ENCODE data around the gene SMOC2.

SMOC2 gene

DNA sequence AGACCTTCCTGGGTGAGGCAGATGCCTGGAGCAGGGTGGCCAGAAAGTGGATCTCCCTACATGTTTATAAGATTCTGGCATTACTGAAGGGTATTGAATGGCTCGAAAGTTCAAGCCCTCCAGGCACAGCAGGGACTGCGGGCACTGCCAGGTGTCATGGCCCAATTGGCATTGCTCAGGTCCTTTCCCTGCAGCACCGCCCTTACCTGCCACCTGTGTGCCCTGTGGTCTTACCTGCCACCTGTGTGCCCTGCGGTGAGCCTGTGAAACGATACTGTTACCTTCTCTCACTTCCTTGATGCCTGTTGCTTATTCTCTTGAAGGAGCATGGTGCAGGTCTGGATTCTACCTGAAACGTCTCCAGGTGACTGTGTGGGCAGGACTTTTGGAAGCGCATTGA lies 32.2 kb downstream of the SMOC2 start:
- Histone ChIP-seq H3K4me1 (ENCODE audit: control insufficient read depth, insufficient read depth, low read length) (no peaks in the 10 kb centered on the region), H3K27me3 (ENCODE audit: control insufficient read depth, insufficient read depth, low read length) (no peaks in the 10 kb centered on the region), H3K9me3 (ENCODE audit: control insufficient read depth, insufficient read depth, low read length) (no peaks in the 10 kb centered on the region), H3K36me3 (ENCODE audit: control insufficient read depth, insufficient read depth, low read length) (no peaks in the 10 kb centered on the region), H3K9ac (ENCODE audit: low read depth, low read length) (no peak overlapping the region), H3K4me3 (ENCODE audit: low read depth, low read length) (no peak overlapping the region)

DNA sequence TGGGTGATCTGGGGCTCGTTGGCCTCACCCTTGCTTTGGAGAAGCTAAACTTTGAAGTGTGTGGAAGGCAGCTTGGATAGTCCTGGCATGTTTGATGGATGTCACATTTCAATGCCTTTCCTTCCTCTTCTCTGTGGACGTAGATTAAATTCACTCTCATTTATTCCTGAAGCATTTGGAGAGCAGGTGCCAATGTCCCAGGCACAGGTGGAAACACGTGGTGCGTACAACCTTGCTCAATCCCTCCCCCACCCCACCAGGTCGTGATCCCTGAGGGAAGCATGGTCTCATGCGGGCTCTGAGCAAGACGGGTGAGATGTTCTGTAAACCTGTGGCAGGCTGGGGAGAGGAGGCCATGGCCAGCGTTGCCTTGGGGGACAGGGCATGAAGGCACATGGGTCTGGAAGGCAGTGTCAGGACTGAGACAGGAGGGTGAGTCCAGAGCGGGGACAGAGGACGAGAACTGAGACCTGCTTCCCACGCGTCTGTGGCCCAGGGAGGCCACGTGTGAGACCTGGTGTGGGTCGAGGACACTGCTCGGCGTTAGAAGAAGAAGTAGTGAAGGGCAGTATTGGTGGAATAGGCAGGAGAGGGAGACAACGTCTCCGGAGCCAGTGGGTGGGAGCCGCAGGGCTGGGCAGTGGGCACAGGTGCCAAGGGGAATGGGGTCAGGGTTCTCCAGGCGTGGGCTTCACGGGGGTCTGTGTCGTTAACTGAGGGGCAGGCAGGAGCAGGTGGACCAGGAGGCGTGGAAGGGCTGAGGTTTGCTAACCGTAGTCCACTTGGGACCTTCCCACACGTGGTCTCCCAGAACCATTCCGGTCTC lies 34.4 kb downstream of the SMOC2 start:
- H3K9ac ChIP-seq (ENCODE audit: low read depth, low read length): no peak overlapping the region
- no peak overlapping the region for H3K4me3 ChIP-seq (ENCODE audit: low read depth, low read length)
- H3K36me3 ChIP-seq (ENCODE audit: control insufficient read depth, insufficient read depth, low read length): no peaks in the 10 kb centered on the region
- no peaks in the 10 kb centered on the region for H3K4me1 ChIP-seq (ENCODE audit: control insufficient read depth, insufficient read depth, low read length)
- no peaks in the 10 kb centered on the region for H3K27me3 ChIP-seq (ENCODE audit: control insufficient read depth, insufficient read depth, low read length)
- H3K9me3 ChIP-seq (ENCODE audit: control insufficient read depth, insufficient read depth, low read length): no peaks in the 10 kb centered on the region

DNA sequence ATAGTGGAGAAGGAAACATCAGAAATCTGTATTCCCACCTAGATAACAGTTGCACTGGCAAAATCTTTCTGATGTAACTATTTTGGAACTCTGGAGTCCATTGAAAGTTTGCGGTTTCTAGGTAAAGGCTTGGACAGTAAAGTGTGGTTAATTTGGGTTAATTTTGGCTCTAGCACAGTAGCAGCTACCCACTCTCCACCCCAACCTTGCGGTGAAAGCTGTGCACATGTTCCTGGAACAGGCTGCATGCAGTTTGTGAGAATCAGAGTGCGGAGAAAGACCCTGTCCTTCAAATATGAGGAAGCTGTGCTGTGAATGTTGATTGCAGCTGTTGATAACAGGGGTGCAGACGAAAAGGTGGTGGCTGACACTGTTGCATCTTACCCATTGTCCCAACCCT lies 38.4 kb downstream of the SMOC2 start:
- Histone ChIP-seq H3K9me3 (ENCODE audit: control insufficient read depth, insufficient read depth, low read length) (no peaks in the 10 kb centered on the region), H3K36me3 (ENCODE audit: control insufficient read depth, insufficient read depth, low read length) (no peaks in the 10 kb centered on the region), H3K4me3 (ENCODE audit: low read depth, low read length) (no peak overlapping the region), H3K27me3 (ENCODE audit: control insufficient read depth, insufficient read depth, low read length) (no peaks in the 10 kb centered on the region), H3K9ac (ENCODE audit: low read depth, low read length) (no peak overlapping the region), H3K4me1 (ENCODE audit: control insufficient read depth, insufficient read depth, low read length) (no peaks in the 10 kb centered on the region)

DNA sequence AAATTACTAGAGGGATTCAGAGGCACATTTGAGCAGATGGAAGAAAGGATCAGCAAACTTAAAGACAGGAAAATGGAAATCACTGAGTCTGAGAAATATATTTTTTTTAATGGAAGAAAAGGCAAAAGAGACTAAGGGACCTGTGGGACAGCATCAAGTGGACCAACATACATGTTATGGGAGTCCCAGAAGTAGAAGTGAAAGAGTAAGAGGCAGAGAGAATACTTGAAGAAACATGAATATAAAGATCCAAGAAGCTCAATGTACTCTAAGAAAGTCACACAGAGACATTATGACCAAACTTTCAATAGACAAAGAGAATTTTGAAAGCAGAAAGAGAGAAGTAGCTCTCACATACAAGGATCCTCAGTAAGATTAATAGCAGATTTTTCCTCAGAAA lies 39.5 kb downstream of the SMOC2 start:
- no peaks in the 10 kb centered on the region for H3K4me1 ChIP-seq (ENCODE audit: control insufficient read depth, insufficient read depth, low read length)
- H3K27me3 ChIP-seq (ENCODE audit: control insufficient read depth, insufficient read depth, low read length): no peaks in the 10 kb centered on the region
- H3K9ac ChIP-seq (ENCODE audit: low read depth, low read length): no peak overlapping the region
- no peaks in the 10 kb centered on the region for H3K36me3 ChIP-seq (ENCODE audit: control insufficient read depth, insufficient read depth, low read length)
- no peaks in the 10 kb centered on the region for H3K9me3 ChIP-seq (ENCODE audit: control insufficient read depth, insufficient read depth, low read length)
- H3K4me3 ChIP-seq (ENCODE audit: low read depth, low read length): no peak overlapping the region

DNA sequence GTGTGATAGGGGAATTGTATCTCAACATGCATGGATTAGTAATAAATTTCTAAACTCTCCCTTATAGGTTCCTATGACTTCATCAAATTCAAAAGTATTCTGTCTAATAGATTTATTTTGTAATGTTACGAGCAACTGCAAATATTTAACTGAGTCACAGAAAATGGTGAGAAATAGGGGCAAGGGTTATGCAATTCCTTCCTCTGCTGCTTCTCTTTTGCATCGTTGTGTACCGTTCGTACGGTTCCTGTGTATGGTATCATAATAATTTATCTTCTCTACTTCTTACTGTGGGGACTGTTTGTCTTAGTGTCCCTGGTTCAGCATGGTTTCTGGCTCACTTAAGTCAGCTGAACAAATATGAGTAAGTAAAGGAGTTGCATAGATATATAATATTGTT lies 44.8 kb downstream of the SMOC2 start:
- no peaks in the 10 kb centered on the region for H3K27me3 ChIP-seq (ENCODE audit: control insufficient read depth, insufficient read depth, low read length)

DNA sequence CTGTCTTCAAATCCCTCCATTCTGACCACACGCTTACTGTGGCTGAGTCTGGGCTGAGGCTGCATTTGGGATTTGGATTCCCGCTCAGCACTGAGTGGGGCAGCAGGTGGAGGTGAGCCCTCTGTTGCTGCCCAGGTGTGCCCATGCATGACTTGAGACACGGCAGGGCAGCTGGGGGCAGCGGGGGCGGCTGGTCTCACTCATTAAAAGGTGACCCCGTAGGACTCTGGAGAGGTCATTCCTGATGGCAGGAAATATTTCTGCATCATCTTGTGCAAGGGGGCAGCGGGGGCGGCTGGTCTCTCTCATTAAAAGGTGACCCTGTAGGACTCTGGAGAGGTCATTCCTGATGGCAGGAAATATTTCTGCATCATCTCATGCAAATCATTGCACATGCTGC lies 49.8 kb downstream of the SMOC2 start:
- Histone ChIP-seq H3K9me3 (ENCODE audit: control insufficient read depth, insufficient read depth, low read length) (no peaks in the 10 kb centered on the region), H3K36me3 (ENCODE audit: control insufficient read depth, insufficient read depth, low read length) (no peaks in the 10 kb centered on the region), H3K4me1 (ENCODE audit: control insufficient read depth, insufficient read depth, low read length) (no peaks in the 10 kb centered on the region), H3K9ac (ENCODE audit: low read depth, low read length) (no peak overlapping the region), H3K4me3 (ENCODE audit: low read depth, low read length) (no peak overlapping the region), H3K27me3 (ENCODE audit: control insufficient read depth, insufficient read depth, low read length) (no peaks in the 10 kb centered on the region)

More for the DNA sequence above, 44.8 kb downstream of the SMOC2 start:
- H3K4me3 ChIP-seq (ENCODE audit: low read depth, low read length): no peak overlapping the region
- H3K9me3 ChIP-seq (ENCODE audit: control insufficient read depth, insufficient read depth, low read length): no peaks in the 10 kb centered on the region
- H3K36me3 ChIP-seq (ENCODE audit: control insufficient read depth, insufficient read depth, low read length): no peaks in the 10 kb centered on the region
- no peak overlapping the region for H3K9ac ChIP-seq (ENCODE audit: low read depth, low read length)
- no peaks in the 10 kb centered on the region for H3K4me1 ChIP-seq (ENCODE audit: control insufficient read depth, insufficient read depth, low read length)

DNA sequence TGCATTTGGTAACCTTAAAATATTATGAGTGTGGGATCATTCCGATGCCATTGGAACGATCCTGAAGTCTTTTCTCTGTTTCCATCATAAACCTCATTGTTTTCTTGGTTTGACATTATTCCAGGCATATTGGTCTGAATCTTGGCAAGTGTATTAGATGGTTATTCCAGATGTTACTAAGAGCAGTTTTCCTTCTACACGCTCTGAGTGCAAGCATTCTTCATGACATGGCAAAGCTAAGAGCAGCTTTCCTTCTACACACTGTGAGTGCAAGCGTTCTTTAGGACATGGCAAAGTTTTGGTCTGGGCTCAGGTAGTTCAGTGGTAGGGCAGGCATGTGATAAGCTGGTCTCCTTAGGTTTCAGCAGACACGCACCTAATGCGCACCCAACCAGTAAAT lies 53.0 kb downstream of the SMOC2 start:
- H3K36me3 ChIP-seq (ENCODE audit: control insufficient read depth, insufficient read depth, low read length): no peaks in the 10 kb centered on the region
- no peaks in the 10 kb centered on the region for H3K4me1 ChIP-seq (ENCODE audit: control insufficient read depth, insufficient read depth, low read length)
- H3K9ac ChIP-seq (ENCODE audit: low read depth, low read length): no peak overlapping the region
- H3K9me3 ChIP-seq (ENCODE audit: control insufficient read depth, insufficient read depth, low read length): no peaks in the 10 kb centered on the region
- H3K4me3 ChIP-seq (ENCODE audit: low read depth, low read length): no peak overlapping the region
- no peaks in the 10 kb centered on the region for H3K27me3 ChIP-seq (ENCODE audit: control insufficient read depth, insufficient read depth, low read length)

DNA sequence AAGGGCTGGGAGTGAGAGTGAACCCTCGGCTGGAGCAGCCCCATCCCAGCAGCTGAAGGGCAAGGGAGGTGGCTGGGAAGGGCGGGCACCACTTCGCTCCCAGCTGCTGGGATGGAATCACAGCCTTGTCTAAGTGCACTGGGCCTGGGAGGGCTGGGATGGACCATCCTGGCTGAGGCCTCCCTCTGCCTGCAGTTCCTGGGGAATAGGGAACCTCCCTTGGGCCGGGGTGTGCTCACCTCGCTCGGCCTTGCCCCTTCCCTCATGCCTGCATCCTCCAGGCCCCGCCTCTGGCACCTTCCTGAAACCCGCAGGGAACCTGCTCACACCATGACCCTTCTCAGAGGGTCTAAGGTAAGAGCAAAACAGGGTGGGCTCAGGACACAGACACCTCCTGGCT lies 53.7 kb downstream of the SMOC2 start:
- Histone ChIP-seq H3K9me3 (ENCODE audit: control insufficient read depth, insufficient read depth, low read length) (no peaks in the 10 kb centered on the region), H3K4me3 (ENCODE audit: low read depth, low read length) (no peak overlapping the region), H3K4me1 (ENCODE audit: control insufficient read depth, insufficient read depth, low read length) (no peaks in the 10 kb centered on the region), H3K27me3 (ENCODE audit: control insufficient read depth, insufficient read depth, low read length) (no peaks in the 10 kb centered on the region), H3K9ac (ENCODE audit: low read depth, low read length) (no peak overlapping the region), H3K36me3 (ENCODE audit: control insufficient read depth, insufficient read depth, low read length) (no peaks in the 10 kb centered on the region)

DNA sequence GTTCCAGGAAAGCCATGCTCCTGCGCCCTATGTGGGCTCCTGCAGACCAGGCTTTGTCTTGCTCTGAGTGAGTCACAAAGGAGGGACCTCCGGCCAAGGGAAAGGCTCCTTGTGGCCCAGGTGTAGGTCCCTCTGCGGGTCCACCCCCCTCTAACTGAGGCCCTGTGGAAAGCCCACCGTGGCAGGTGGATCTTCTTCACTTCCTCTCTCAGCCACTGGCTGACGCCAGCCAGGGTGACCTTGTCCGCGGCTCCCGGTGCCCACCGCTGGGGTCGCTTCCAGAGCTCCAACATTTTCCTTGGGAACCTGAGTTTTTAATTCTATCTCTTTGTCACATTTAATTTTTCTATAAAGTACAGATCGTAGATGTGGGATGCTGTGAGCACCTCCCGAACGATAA lies 54.1 kb downstream of the SMOC2 start:
- no peaks in the 10 kb centered on the region for H3K4me1 ChIP-seq (ENCODE audit: control insufficient read depth, insufficient read depth, low read length)
- no peaks in the 10 kb centered on the region for H3K9me3 ChIP-seq (ENCODE audit: control insufficient read depth, insufficient read depth, low read length)
- no peak overlapping the region for H3K9ac ChIP-seq (ENCODE audit: low read depth, low read length)
- H3K27me3 ChIP-seq (ENCODE audit: control insufficient read depth, insufficient read depth, low read length): no peaks in the 10 kb centered on the region
- H3K36me3 ChIP-seq (ENCODE audit: control insufficient read depth, insufficient read depth, low read length): no peaks in the 10 kb centered on the region
- H3K4me3 ChIP-seq (ENCODE audit: low read depth, low read length): no peak overlapping the region

DNA sequence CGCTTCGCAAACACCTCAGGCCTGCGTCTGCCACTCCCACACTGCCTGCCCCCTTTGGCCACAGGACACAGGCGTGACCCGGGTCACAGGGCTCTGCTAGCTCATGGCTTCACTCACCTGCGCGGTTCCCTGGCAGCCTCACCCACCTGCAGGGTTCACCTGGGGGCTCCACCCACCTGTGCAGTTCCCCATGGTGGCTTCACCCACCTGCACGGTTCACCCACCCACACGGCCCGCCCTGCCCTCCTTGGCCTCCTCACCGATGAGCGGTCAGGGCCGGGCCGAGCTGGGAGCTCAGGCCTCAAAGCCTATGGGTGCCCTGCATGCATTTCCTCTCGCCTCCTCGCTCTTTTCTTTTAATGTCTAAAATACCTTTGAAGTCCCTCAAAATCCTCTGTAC lies 54.7 kb downstream of the SMOC2 start:
- H3K4me1 ChIP-seq (ENCODE audit: control insufficient read depth, insufficient read depth, low read length): no peaks in the 10 kb centered on the region
- H3K9me3 ChIP-seq (ENCODE audit: control insufficient read depth, insufficient read depth, low read length): no peaks in the 10 kb centered on the region
- no peak overlapping the region for H3K9ac ChIP-seq (ENCODE audit: low read depth, low read length)
- no peak overlapping the region for H3K4me3 ChIP-seq (ENCODE audit: low read depth, low read length)
- no peaks in the 10 kb centered on the region for H3K36me3 ChIP-seq (ENCODE audit: control insufficient read depth, insufficient read depth, low read length)
- H3K27me3 ChIP-seq (ENCODE audit: control insufficient read depth, insufficient read depth, low read length): no peaks in the 10 kb centered on the region

DNA sequence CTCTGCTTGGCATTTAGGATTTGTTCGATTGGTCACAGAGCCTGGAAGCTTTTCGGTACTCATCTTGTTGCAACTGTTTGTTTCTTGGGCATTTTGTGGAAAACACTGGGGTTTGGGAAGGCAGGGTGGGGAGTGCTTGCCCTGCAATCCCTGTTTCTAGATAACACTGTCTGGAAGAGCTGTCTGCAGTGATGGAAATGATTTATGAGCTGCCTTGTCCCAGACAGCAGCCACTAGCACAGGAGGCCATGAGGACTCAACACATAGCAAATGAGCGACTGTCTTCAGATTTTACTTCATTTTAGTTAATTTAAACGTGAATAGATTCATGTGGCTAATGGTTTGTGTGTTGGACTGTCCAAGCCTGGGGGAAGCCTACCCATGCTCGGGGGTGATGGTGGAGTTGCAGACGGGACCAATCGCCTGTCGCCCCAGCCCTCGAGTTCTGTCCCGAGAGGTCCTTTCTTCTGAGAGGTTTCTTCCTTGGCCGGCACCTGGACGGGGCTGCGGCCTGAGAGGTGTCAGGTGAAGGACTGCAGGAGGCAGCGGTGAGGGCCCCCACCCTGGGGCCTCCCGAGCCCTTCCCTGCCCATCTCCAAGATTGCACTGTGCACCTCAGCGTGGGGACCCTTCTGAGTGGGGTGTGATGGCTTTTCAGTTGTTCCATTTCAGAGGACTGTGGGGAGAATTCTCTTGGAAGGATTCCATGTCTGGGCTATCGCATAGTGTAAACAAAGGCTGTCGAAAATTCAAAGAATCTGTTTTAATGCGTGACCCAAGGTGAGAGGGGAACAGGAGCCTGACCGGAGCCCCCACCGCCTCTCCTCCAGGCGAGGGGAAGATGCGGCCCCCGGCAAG lies 55.4 kb downstream of the SMOC2 start:
- Histone ChIP-seq H3K9ac (ENCODE audit: low read depth, low read length) (no peak overlapping the region), H3K4me1 (ENCODE audit: control insufficient read depth, insufficient read depth, low read length) (no peaks in the 10 kb centered on the region), H3K4me3 (ENCODE audit: low read depth, low read length) (no peak overlapping the region), H3K9me3 (ENCODE audit: control insufficient read depth, insufficient read depth, low read length) (no peaks in the 10 kb centered on the region), H3K36me3 (ENCODE audit: control insufficient read depth, insufficient read depth, low read length) (no peaks in the 10 kb centered on the region), H3K27me3 (ENCODE audit: control insufficient read depth, insufficient read depth, low read length) (no peaks in the 10 kb centered on the region)

DNA sequence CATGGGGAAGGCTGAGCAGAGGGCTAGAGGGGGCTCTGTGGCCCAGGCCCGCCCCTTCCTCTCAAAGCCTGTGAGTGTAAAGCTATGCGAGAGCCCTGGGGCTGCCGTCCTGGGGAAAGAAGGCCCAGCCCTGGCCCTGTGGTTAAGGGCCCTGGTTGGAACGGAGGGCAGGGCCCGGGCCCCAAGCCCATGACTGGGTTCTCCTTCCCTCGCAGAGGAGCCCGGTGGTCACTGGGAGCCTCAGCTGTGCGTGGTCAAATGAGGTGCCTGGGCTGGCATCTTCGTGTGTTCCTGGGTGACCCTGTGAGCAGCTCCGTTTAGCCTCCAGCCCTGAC lies 56.0 kb downstream of the SMOC2 start:
- H3K27me3 ChIP-seq (ENCODE audit: control insufficient read depth, insufficient read depth, low read length): no peaks in the 10 kb centered on the region
- no peaks in the 10 kb centered on the region for H3K4me1 ChIP-seq (ENCODE audit: control insufficient read depth, insufficient read depth, low read length)
- no peak overlapping the region for H3K9ac ChIP-seq (ENCODE audit: low read depth, low read length)
- H3K9me3 ChIP-seq (ENCODE audit: control insufficient read depth, insufficient read depth, low read length): no peaks in the 10 kb centered on the region
- H3K4me3 ChIP-seq (ENCODE audit: low read depth, low read length): no peak overlapping the region
- no peaks in the 10 kb centered on the region for H3K36me3 ChIP-seq (ENCODE audit: control insufficient read depth, insufficient read depth, low read length)

Measured in iPS-15b (cell line).